GM23248 (cell line): ENCODE data around the gene SFRP5.

ENCODE experiments used
- EZH2 ChIP-seq: fragments of 200-600 bp; sonication (generic); IDR thresholded peaks from 2 replicates; pipeline ENCODE4 v1.6.1; 2018; ENCODE audit warnings: antibody characterized with exemption, mild to moderate bottlenecking; ENCODE audit not compliant: insufficient read depth, poor library complexity, severe bottlenecking
- EZH2phosphoT487 ChIP-seq: fragments of 200-600 bp; sonication (generic); IDR thresholded peaks from 2 replicates; pipeline ENCODE4 v1.6.1; 2018; ENCODE audit warnings: antibody characterized with exemption, moderate library complexity, mild to moderate bottlenecking, low read depth; ENCODE audit not compliant: insufficient read depth

GRCh38 chr10:97820096-97820704 lies 48.4 kb upstream of the SFRP5 start:
- TF ChIP-seq EZH2 (no peak), EZH2phosphoT487 (no peak)
